ENCODE results near the gene FXYD2. TPM values are rescaled to one million over a fixed set of nuclear protein-coding genes. Genes with fewer than 3 reads are reported as not detected.

FXYD2 gene
- total and polyA plus RNA-seq, 2 of the 8 experiments (the other 6 are each of a cell fraction or from before 2014, with no cell fraction given): 0.89 to 1.1 TPM

- TF ChIP-seq EP300 (IDR thresholded peaks at IDR 0.05; ENCODE audit: borderline replicate concordance in 1 of 2, low read depth in 2 of 2, low read length in 2 of 2): no peak
- TF ChIP-seq RBBP5 (IDR thresholded peaks at IDR 0.05; ENCODE audit: borderline replicate concordance, low read depth, low read length): no peak
These were observed 8.9 kb upstream of the FXYD2 start (continued) for GRCh38 chr11:117833401-117833891.
